Measurements from ENCODE around the gene ZNF823. TPM values are rescaled to one million over a fixed set of nuclear protein-coding genes. Genes with fewer than 3 reads are reported as not detected.
A peak's percentile ranks its signal among the peaks of the same experiment; 100 is the strongest.

The ZNF823 gene
- total and polyA plus RNA-seq, 9 of the 15 experiments (the other 6 are each of a cell fraction or from before 2014, with no cell fraction given): 4.0 to 13.4 (median 6.1) TPM

DNA sequence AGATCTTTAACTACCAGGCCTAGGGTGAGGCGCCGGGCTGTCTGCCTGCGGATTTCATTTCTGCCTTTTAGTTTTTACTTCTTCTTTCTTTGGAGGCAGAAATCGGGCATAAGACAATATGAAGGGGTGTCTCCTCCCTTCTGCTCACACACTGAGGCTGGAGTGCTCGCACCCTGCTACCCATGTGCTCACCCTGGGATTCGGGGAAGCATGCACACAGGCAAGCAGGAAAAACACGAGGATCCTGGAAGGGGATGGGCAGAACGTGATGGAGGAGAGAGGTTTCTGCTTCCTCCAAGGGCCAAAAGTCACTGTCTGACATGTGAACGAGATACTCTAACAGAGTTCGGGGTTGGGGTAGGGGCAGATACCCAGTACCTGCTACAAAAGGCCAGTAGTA, 28.4 kb downstream of the ZNF823 start:
- H3K9me1 ChIP-seq (ENCODE audit: control insufficient read depth, insufficient read depth, low read length): no peaks in the 10 kb centered on the region
- no peak overlapping the region for H3K4me2 ChIP-seq (ENCODE audit: insufficient read depth, low read length)
- ATAC-seq: no peak
- peak overlapping the region in 1 of 2 experiments; percentile 85; a peak in 2 of 4 replicates for H3K9ac ChIP-seq (ENCODE audit: insufficient read depth in 1 of 2, low read depth in 2 of 2, low read length in 2 of 2)
- ChIA-PET POLR2A (interaction anchor here (0.6 kb wide), 1 partner anchor 781 kb away, joined by 3 read pairs; no protein-coding TSS in a partner anchor), CTCF (ENCODE audit: low intra/inter-chr PET ratio) (no interaction called here)
- no peak for FAIRE-seq
- DNase-seq (ENCODE audit: extremely low read depth in 1 of 4, low spot score in 3 of 4): no peak
- no peaks in the 10 kb centered on the region for H3K9me3 ChIP-seq (replicated peaks; ENCODE audit: control insufficient read depth, insufficient read depth, low read depth, low read length)
- H3K27ac ChIP-seq (ENCODE audit: extremely low read depth, low read depth, low read length): no peak overlapping the region
- H3K4me1 ChIP-seq (replicated peaks in 1 of 2; ENCODE audit: control insufficient read depth in 2 of 2, insufficient read depth in 2 of 2, low read length in 2 of 2): peaks cover 7% of the 10 kb centered on the region in 2 experiments; a peak in 3 of 5 replicates
- H3K36me3 ChIP-seq (ENCODE audit: control insufficient read depth, insufficient read depth, low read length): no peaks in the 10 kb centered on the region
- intact Hi-C loops (cut with micrococcal nuclease) (no loop called here), in situ Hi-C loops (cut with MboI) (no loop called here)
- BruUV-seq (replicated peaks): no TSS peak
- 9% methylated on average over 9 of the region's 10 CpGs for WGBS (ENCODE audit: insufficient coverage, low coverage, missing lambda C conversion rate)
- TF ChIP-seq, protein P1, sequence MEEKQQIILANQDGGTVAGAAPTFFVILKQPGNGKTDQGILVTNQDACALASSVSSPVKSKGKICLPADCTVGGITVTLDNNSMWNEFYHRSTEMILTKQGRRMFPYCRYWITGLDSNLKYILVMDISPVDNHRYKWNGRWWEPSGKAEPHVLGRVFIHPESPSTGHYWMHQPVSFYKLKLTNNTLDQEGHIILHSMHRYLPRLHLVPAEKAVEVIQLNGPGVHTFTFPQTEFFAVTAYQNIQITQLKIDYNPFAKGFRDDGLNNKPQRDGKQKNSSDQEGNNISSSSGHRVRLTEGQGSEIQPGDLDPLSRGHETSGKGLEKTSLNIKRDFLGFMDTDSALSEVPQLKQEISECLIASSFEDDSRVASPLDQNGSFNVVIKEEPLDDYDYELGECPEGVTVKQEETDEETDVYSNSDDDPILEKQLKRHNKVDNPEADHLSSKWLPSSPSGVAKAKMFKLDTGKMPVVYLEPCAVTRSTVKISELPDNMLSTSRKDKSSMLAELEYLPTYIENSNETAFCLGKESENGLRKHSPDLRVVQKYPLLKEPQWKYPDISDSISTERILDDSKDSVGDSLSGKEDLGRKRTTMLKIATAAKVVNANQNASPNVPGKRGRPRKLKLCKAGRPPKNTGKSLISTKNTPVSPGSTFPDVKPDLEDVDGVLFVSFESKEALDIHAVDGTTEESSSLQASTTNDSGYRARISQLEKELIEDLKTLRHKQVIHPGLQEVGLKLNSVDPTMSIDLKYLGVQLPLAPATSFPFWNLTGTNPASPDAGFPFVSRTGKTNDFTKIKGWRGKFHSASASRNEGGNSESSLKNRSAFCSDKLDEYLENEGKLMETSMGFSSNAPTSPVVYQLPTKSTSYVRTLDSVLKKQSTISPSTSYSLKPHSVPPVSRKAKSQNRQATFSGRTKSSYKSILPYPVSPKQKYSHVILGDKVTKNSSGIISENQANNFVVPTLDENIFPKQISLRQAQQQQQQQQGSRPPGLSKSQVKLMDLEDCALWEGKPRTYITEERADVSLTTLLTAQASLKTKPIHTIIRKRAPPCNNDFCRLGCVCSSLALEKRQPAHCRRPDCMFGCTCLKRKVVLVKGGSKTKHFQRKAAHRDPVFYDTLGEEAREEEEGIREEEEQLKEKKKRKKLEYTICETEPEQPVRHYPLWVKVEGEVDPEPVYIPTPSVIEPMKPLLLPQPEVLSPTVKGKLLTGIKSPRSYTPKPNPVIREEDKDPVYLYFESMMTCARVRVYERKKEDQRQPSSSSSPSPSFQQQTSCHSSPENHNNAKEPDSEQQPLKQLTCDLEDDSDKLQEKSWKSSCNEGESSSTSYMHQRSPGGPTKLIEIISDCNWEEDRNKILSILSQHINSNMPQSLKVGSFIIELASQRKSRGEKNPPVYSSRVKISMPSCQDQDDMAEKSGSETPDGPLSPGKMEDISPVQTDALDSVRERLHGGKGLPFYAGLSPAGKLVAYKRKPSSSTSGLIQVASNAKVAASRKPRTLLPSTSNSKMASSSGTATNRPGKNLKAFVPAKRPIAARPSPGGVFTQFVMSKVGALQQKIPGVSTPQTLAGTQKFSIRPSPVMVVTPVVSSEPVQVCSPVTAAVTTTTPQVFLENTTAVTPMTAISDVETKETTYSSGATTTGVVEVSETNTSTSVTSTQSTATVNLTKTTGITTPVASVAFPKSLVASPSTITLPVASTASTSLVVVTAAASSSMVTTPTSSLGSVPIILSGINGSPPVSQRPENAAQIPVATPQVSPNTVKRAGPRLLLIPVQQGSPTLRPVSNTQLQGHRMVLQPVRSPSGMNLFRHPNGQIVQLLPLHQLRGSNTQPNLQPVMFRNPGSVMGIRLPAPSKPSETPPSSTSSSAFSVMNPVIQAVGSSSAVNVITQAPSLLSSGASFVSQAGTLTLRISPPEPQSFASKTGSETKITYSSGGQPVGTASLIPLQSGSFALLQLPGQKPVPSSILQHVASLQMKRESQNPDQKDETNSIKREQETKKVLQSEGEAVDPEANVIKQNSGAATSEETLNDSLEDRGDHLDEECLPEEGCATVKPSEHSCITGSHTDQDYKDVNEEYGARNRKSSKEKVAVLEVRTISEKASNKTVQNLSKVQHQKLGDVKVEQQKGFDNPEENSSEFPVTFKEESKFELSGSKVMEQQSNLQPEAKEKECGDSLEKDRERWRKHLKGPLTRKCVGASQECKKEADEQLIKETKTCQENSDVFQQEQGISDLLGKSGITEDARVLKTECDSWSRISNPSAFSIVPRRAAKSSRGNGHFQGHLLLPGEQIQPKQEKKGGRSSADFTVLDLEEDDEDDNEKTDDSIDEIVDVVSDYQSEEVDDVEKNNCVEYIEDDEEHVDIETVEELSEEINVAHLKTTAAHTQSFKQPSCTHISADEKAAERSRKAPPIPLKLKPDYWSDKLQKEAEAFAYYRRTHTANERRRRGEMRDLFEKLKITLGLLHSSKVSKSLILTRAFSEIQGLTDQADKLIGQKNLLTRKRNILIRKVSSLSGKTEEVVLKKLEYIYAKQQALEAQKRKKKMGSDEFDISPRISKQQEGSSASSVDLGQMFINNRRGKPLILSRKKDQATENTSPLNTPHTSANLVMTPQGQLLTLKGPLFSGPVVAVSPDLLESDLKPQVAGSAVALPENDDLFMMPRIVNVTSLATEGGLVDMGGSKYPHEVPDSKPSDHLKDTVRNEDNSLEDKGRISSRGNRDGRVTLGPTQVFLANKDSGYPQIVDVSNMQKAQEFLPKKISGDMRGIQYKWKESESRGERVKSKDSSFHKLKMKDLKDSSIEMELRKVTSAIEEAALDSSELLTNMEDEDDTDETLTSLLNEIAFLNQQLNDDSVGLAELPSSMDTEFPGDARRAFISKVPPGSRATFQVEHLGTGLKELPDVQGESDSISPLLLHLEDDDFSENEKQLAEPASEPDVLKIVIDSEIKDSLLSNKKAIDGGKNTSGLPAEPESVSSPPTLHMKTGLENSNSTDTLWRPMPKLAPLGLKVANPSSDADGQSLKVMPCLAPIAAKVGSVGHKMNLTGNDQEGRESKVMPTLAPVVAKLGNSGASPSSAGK (IDR thresholded peaks at IDR 0.05): peak; percentile 47
- peak; percentile 86 for TF ChIP-seq L3MBTL2 (IDR thresholded peaks at IDR 0.05)
- TF ChIP-seq SMAD3 (CRISPR knock-in tag; conservative IDR thresholded peaks at IDR 0.05): no peak
- peaks cover 0 to under 1% of the 10 kb centered on the region in 2 experiments; a peak in 2 of 5 replicates for H3K27me3 ChIP-seq (ENCODE audit: control insufficient read depth in 2 of 2, insufficient read depth in 2 of 2, low read length in 2 of 2)
- no peaks in the 10 kb centered on the region for H3K79me2 ChIP-seq (ENCODE audit: control insufficient read depth, insufficient read depth, low read length)
- H2AFZ ChIP-seq (ENCODE audit: low read depth, low read length): no peak overlapping the region
- no peaks in the 10 kb centered on the region for H4K20me1 ChIP-seq (replicated peaks; ENCODE audit: control insufficient read depth, insufficient read depth, low read length)
- H3K4me3 ChIP-seq: no peak overlapping the region

Data from K562 (cell line).